Epithelial cell of proximal tubule (primary cell): ENCODE measurements around the gene PNPLA8. TPM values are rescaled to one million over a fixed set of nuclear protein-coding genes. Genes with fewer than 3 reads are reported as not detected.
A peak's percentile ranks its signal among the peaks of the same experiment; 100 is the strongest.
"Not testable (repeated sequence)": the region's sequence is repeated elsewhere in the genome, so short reads cannot be mapped to it uniquely, and the experiment has no call there.

Experiments used
- DNase-seq: peaks from one replicate; pipeline ENCODE4 v3.0.0-alpha.2; 2011; ENCODE audit warnings: low read depth
- H3K4me3 ChIP-seq: 2 replicates; pipeline ENCODE4 v1.5.1; 2011; ENCODE audit warnings: low read depth, mild to moderate bottlenecking, low read length
- total RNA-seq: library from RNA; depleted of rRNA; stranded (reverse); fragments of >200 nt; gene quantifications from 2 replicates; pipeline ENCODE4 v1.2.3, GENCODE V29; 2015
- TF ChIP-seq, protein P1 (sequence below): conservative IDR thresholded peaks from 2 replicates; pipeline ENCODE4 v1.5.1; 2012; ENCODE audit warnings: low read depth, mild to moderate bottlenecking, low read length

Gene PNPLA8
- total RNA-seq, 1 donor from 2014 or later, result 23.5 TPM

DNA sequence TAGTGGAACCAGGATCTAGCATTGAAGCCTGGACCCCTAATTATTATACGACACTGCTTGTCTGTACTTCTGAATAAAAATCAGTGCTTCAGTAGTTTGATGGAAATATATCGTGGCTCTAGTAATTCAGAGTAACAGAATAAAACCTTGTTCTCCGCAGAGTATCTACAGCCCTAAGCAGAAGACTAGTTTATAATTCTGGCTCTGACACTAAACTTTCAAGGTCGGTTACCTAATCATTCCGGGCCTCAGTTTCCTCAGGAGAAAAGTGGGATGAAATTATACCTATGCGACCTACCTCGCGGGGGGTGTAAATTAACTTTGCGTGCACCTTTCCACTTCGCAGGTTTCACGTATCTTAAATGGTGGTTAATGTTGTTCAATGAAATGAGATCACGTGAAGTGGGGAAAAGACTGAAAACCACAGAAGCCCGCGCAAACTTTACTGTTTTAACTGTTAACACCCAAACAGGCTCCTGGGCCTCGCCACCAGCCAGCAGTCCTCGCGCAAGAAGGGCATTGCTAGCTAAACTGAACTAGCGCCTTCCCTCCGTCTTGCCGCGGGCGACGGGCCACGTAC, 43.0 kb upstream of the PNPLA8 start:
- no peak for DNase-seq
- TF ChIP-seq, protein P1, sequence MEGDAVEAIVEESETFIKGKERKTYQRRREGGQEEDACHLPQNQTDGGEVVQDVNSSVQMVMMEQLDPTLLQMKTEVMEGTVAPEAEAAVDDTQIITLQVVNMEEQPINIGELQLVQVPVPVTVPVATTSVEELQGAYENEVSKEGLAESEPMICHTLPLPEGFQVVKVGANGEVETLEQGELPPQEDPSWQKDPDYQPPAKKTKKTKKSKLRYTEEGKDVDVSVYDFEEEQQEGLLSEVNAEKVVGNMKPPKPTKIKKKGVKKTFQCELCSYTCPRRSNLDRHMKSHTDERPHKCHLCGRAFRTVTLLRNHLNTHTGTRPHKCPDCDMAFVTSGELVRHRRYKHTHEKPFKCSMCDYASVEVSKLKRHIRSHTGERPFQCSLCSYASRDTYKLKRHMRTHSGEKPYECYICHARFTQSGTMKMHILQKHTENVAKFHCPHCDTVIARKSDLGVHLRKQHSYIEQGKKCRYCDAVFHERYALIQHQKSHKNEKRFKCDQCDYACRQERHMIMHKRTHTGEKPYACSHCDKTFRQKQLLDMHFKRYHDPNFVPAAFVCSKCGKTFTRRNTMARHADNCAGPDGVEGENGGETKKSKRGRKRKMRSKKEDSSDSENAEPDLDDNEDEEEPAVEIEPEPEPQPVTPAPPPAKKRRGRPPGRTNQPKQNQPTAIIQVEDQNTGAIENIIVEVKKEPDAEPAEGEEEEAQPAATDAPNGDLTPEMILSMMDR, result no peak

DNA sequence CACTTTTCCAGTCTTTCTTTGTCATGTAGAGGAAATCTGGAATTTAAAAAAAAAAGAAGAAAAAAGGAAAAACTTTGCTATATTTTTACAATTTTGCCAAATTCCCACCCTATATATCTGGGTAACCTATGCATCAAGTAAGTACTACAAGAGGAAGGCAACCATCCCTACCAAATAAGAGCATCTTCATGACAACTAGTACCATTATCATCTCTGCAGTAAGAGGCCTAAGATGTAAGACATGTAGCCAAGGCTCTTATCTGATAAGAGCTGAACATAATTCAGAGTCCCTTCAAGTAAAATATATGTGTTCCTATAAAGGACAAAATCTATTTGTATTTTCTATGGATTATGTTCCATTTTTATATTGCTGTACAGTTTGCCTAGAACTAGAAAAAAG, 40.1 kb upstream of the PNPLA8 start:
- TF ChIP-seq, protein P1, result no peak
- H3K4me3 ChIP-seq, result no peak overlapping the region
- no peak for DNase-seq

More for the DNA sequence above, 43.0 kb upstream of the PNPLA8 start:
- peak overlapping the region; percentile 88 for H3K4me3 ChIP-seq

DNA sequence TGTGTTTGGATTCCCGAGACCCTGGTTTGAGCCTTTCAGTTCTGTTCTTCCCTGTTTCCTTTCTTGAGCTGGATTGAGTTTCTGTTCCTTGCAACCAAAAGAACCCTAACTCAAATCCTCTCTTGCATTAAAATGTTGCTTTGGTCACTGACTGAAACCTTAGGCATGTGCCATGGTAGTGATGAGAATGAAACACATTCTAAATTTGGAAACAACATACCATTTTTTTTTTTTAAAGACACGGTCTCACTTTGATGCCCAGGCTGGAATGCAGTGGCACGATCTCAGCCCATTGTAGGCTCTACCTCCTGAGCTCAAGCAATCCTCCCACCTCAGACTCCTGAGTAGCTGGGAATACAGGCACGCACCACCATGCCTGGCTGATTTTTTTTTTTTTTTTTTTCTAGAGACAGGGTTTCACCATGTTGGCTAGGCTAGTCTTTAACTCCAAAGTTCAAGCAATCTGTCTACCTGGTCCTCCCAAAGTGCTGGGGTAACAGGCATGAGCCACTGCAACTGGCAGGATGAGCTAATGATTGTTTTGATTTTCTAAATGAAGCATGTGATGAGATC, 35.2 kb upstream of the PNPLA8 start:
- no peak for DNase-seq
- no peak overlapping the region for H3K4me3 ChIP-seq
- TF ChIP-seq, protein P1, result no peak

DNA sequence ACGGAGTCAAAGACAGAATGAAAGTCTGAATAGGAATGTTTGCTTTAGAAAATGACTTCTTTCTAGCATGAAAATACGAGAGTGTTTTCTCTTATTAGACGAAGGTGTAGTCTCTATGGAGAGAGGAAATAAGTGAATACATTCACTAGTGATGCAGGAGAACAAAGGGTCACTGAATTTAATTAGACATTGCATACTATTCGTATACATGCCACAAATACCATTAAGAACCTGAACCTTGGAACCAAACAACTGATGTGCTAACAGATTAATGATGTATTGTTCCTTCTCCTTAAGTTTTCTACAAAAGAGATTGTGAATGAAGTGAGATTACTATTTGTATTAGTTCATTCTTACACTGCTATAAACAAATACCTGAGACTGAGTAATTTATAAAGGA, 33.3 kb upstream of the PNPLA8 start:
- TF ChIP-seq, protein P1, result no peak
- no peak for DNase-seq
- H3K4me3 ChIP-seq, result no peak overlapping the region

DNA sequence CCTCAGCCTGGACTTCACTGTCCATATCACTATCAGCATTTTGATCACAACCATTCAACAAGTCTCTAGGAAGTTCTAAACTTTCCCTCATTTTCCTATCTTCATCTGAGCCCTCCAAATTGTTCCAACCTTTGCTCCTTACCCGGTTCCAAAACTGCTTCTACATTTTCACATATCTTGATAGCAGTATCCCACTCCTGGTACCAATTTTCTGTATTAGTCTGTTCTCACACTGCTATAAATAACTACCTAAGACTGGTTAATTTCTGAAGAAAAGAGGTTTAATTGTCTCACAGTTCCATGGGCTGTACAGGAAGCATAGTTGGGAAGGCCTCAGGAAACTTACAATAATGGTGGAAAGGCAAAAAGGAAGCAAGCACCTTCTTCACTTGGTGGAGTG, 31.7 kb upstream of the PNPLA8 start:
- TF ChIP-seq, protein P1, result no peak
- no peak for DNase-seq
- H3K4me3 ChIP-seq, result no peak overlapping the region

DNA sequence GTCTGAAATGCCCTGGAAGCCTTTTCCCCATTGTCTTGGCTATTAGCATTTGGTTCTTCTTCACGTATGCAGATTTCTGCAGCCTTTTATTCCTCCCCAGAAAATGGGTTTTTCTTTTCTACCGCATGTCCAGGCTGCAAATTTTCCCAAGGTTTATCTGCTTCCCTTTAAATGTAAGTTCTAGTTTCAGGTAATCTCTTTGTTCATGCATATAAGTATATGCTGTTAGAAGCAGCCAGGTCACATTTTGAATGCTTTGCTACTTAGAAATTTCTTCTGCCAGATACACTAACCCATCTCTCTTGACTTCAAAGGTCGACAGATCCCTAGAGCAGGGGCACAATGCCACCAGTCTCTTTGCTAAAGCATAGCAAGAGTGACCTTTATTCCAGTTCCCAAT, 31.3 kb upstream of the PNPLA8 start:
- DNase-seq, result no peak
- H3K4me3 ChIP-seq, result no peak overlapping the region
- TF ChIP-seq, protein P1, result no peak

DNA sequence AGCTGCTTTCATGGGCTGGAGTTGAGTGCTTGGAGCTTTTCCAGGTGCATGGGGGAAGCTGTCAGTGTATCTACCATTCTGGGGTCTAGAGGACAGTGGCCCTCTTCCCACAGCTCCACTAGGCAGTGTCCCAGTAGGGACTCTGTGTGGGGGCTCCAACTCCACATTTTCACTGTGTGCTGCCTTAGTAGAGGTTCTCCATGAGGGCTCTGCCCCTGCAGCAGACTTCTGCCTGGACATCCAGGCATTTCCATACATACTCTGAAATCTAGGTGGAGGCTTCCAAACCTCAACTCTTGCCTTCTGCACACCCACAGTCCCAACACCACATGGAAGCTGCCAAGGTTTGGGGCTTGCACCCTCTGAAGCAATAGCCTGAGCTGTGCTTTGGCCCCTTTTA, 30.7 kb upstream of the PNPLA8 start:
- not testable (repeated sequence) for DNase-seq

DNA sequence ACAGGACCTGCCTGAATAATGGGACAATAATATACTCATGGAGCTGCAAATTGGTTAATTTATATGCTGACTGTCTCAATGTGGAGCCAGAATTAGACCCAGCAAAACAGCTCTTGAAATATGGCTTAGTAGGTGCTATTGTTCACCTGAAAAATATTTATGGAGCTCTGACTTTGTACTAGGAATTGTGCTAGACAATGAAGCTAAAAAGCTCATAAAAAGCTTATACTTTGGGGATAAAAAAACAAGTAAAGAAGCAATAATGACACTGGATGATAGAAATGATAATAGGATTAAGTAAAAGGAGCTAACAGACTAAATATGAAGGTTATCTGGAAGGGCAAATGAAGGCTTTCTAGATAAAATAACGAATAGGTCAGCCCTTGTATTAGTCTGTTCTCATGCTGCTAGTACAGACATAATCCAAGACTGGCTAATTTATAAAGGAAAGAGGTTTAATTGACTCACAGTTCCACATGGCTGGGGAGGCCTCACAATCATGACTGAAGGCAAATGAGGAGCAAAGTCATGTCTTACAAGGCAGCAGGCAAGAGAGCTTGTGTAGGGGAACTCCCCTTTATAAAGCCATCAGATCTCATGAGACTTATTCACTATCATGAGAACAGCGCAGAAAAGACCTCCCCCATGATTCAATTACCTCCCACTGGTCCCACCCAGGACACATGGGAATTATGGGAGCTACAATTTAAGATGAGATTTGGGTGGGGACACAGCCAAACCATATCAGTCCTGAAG, 22.4 kb upstream of the PNPLA8 start:
- H3K4me3 ChIP-seq, DNase-seq: not testable (repeated sequence)

More for the DNA sequence above, 30.7 kb upstream of the PNPLA8 start:
- not testable (repeated sequence) for H3K4me3 ChIP-seq
